Stimulated activated CD8-positive, alpha-beta memory T cell treated with anti-CD3 and anti-CD28 coated beads, Interleukin-7, amount 100 ng/mL, for 1 hour (primary cell): ENCODE data around the gene VPS26C.

Source experiments
- DNase-seq, 2 donors: peaks; one replicate each; pipeline ENCODE4 v3.0.0-alpha.2; 2020; ENCODE audit warnings: low read depth in 2 of 2

Gene VPS26C

DNA sequence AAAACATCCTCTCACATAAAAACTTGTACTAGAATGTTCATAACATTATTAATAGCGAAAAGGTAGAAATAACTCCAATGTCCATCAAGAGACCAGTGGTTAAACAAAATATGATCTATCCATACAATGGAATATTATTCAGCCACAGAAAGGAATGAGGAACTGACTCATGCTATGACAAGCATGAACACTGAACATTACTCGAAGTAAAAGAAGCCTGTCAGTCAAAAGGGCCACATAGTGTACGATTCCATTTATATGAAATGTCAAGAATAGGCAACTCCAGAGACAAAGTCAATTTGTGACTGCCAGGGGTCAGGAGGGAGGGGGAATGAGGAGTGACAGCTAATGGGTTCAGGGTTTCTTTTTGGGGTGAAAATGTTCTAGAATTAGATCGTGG lies 2.3 kb downstream of the VPS26C start:
- no peak for DNase-seq

- DNase-seq = no peak
Measured at GRCh38 chr21:37263827-37264600, 3.1 kb downstream of the VPS26C start.

DNA sequence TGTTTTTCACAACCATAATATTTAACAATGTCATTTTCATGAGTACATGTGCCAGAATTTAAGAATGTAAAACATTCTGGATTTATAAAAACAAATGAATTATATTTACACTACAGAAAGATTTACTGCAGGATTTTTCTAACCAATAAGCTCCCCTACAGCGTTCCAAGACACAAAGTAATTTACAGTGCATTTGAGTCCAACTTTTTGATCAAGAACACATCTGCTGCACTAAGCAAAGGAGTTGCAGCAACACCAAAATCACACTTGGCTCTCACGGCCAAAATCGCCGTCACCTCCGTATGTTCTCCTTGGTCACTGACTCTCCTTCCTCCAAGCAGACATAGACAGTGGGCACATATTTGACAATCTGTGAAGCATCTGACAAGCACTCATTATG lies 7.7 kb downstream of the VPS26C start:
- DNase-seq = no peak

DNA sequence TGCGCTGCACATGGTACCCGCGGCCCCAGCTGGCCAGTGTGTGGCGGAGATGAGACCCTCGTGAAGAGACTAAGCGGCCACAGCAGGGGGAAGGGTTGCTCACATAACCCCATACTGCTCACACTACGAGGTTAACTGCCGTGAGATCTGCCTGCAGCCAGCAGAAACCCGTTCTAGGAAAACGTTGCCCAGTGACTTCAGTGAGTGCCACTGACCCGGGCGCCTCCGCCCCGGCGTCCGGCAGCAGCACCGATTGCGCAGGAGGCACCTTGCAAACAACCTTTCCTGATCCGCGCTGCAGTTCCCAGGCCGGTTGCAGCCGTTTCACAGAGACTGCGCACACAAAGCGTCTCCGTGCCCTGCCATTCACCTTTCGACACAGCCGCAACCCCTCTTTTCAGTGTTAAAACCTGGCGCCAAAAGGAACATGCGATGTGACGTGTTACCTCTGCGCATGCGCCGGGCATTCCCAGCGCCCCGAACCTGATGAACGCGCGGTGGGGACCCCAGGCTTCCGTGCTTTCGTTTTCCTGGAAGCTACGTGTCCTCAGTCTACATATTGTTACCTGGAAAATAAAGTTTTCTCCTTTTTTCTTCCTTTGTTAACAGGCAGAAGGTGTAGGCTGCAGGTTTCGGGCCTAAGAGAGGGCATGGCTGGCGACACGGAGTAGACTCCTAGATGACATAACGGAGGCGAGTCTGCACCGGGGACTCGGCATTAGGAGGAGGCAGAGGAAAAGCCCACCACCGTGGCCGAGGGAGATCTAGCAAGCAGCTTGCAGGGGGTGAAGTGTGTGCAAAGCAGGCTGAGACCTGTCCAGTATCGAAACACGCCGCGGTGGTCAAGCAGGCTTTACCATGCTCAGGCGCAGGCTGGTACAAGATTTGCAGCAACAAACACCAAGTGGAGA lies 8.9 kb downstream of the VPS26C start:
- peak; percentile 45 to 55 for DNase-seq

GRCh38 chr21:37257511-37257966 lies 9.6 kb downstream of the VPS26C start:
- DNase-seq = no peak

- no peak for DNase-seq
Measured at GRCh38 chr21:37253991-37254390, 13.1 kb downstream of the VPS26C start.

DNA sequence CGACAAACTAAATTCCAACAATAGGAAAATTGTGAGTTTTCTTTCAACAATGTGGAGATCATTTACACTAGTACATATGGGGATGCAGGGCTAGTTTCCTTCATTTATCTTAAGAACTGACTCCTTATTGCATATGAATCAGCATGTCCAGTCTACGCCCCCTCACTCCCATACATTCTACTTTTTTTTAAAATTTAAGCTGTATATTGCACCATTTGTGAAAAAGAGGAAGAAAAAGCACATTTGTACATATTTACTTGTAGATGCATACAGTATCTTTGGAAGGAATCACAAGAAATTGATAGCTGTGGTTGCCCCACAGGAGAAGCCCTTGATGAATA lies 15.9 kb downstream of the VPS26C start:
- DNase-seq = no peak

DNA sequence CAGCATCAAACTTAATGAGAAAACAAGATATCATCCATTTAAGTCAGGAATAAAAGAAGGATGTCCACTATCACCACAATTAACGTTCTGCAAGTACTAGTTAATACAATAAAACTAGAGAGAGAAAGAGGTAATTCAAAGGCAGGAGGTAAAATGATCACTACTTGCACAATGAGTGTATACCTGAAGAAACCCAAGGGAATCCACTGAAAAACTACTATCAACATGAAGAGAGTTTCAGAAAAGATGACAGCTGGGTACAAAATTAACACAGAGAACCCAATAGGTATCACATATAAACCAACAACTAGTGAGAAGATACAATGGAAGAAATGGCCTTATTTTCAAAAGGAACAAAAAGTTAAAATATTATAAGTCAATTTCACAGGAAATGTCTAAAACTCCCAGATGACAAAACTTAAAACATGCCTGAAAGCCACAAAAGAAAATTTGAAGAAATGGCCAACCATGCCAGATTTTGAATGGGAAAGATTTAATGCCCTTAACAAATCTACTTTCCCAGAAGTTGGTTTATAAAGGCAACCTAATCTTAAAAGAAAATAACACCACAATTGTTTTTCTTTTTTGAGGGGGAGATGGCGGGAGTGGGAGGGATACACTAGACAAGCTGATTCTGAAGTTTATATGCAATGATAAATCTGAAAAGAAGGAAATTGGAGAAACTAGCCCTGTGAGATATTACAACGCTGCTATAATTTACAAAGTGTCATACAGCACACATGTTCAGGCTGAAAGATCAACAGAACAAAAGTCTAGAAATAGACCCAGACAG lies 17.8 kb downstream of the VPS26C start:
- DNase-seq = no peak

DNA sequence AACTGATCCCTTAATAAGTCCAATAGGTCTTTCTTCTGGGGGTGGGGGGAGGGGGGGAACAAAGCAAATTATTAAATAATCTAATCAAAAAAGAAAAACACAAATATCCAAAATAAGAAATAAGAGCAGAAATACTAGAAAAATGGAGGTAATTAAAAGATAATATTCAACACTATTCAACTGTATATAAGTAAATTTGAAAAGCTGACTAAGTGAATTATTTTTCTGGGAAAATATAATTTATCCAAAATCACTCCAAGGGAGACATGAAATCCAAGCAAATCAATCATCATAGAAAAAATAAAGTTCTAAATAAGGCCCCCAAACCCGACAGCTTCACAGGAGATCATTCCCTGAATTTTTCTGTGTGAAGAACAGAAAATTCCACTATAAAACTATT lies 18.8 kb downstream of the VPS26C start:
- no peak for DNase-seq

DNA sequence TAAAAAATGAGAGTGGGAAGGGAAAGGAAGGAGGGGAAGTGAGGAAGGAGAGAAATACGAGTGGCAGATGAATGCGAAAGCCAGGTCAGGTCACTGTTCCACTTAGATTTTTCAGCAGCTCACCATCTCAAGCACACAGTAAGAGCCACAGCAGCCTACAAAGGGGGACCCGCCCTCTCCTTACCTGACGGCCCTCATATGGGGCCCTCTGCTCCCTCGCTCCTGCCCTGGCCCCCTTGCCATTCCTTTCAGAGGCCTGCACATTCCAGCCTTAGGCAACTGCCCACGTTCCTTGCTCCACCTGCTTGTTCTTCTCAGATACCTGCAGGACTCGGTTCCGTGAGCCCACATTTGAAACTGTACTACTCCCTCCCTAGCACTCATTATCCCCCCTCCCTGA lies 22.0 kb downstream of the VPS26C start:
- no peak for DNase-seq

GRCh38 chr21:37244501-37245095 lies 22.5 kb downstream of the VPS26C start:
- no peak for DNase-seq

GRCh38 chr21:37243961-37244360 lies 23.2 kb downstream of the VPS26C start:
- no peak for DNase-seq

DNA sequence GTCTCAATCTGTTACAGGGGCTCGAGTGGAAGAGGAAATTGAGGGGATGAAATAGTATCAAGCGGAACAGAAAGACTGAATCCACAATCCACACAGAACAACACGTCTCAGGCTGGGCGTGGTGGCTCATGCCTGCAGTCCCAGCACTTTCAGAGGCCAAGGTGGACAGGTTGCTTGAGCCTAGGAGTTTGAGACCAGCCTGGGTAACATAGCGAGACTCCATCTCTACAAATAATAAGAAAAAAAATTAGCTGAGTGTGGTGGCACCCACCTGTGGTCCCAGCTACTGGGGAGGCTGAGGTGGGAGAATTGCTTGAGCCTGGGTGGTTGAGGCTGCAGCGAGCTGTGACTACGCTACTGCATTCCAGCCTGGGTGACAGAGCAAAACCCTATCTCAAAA lies 25.7 kb downstream of the VPS26C start:
- DNase-seq = no peak

- DNase-seq = no peak
Measured at GRCh38 chr21:37240978-37241377, 26.2 kb downstream of the VPS26C start.

DNA sequence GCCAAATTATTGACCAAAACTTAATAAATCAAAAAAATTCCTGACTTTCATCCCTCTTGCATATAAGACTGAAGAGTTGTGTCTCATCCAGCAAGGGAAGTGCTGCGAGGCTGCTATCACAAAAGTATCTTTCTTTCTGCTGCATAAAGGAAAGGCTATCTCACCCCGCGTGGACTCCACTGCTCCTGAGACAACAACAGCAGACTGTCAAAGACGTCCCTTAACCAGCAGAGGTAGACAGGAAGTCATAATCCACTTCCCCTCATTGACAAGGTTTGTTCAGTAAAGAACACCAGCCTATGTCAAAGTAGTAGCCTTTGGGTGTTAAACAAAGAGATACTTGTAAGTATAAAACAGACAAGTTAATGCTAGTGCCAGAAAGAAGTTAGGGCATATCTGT lies 29.4 kb downstream of the VPS26C start:
- DNase-seq = no peak

DNA sequence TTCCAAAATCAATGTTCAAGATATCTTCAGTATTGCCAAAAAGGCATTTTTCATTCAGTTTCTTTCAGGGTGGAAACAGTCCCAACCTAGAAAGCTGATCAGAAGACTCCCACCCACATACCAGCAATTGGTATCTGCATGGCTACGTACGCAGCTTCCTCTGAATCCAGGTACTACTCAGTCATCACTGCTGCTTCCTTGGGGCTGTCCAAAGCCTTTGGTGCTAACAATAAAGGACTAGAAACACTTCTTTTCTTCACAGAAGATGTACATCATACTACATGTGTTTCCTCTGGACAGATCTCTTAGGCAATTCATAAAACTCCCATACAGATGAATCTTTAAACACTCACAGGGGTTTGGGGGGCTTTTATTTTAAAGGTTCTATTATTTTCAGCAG lies 29.8 kb downstream of the VPS26C start:
- no peak for DNase-seq

DNA sequence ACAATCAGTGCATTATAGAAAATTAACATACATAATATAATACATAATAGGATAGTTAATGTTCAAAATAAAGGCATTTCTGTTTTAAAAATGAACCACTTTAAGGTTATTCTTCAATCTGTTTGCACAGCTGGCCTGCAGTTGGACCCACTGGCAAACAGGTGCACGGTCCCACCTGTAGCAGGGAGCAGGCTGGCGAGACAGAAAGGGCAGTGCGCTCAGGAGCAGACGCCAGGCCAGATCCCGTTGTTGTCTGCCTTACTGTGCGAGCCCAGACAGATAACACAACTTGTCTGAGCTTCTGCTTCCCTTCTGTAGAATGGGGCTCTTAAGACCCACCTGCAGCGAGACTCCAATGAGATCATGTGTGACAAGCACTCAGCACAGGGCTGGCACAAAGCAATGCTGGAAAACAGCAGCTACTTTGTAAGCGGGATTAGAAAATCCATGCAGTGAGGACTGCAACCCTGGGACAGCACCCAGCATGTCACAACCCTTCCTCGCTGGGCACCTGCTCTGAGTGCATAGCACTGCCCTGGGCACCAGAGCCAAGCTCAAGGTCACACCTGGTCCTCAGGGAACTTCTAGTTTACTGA lies 33.5 kb downstream of the VPS26C start:
- no peak for DNase-seq

DNA sequence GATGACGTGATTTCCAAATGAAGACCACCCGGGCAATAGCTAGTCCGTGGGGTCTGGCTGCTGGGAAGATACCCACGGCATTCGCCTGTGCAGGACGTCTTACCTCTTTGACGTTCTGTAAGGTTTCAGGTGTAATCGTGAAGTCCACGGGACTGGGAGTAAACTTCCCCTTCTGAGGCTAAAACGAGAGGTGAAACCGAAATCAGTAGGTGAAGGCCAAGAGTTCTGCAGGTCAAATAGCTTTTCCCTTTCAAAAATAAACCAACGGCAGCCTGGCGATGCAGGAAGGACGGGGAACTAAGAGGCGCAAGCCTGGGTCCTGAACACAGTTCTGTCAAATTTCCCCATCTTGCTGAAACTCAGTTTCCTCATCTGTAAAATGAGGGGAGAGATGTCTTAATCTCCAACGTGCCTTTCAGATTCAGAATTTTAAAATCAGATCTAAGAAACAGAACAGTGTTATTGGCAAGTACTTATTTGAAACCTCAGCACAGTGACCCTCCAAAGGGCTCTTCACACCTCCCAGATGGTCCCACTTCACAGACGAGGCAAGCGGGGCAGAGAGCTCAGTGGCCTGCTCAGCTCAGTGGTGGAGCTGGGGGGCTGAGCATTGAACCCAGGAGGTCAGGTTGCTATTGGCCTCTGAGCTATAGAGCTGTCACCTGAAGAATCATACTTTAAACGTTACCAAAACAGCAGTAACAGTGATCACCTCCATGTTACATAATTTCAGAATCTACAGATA lies 34.7 kb downstream of the VPS26C start:
- DNase-seq = no peak

- no peak for DNase-seq
Measured at GRCh38 chr21:37231671-37232070, 35.5 kb downstream of the VPS26C start.

DNA sequence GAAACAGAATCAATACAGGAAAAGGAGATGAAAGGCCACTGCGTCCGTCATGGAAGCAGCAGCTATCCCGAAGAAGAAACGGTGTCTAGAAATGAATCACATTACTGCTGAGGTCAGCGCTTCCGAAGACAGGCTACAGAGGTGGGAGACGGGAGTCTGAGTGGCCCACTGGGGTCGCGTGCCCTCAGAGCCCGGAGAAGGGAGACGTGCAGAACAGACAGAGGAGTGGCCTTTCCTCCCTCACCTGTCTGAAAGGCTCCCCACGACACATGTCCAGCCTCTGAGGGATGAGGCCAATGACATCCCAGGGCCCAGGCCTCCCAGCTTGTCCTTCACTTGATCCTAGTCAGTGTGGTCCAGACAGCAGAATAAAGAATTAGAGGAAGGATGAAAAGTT lies 35.9 kb downstream of the VPS26C start:
- no peak for DNase-seq
